DMS 273 (cell line): ENCODE results near the gene MRE11.
A peak's percentile ranks its signal among the peaks of the same experiment; 100 is the strongest.
"Not testable (repeated sequence)": the region's sequence is repeated elsewhere in the genome, so short reads cannot be mapped to it uniquely, and the experiment has no call there.

Experiments
- DNase-seq: peaks from one replicate; lab custom pipeline; 2025; ENCODE audit not compliant: unreplicated experiment; lab: John Stamatoyannopoulos, UW

Gene MRE11

DNA sequence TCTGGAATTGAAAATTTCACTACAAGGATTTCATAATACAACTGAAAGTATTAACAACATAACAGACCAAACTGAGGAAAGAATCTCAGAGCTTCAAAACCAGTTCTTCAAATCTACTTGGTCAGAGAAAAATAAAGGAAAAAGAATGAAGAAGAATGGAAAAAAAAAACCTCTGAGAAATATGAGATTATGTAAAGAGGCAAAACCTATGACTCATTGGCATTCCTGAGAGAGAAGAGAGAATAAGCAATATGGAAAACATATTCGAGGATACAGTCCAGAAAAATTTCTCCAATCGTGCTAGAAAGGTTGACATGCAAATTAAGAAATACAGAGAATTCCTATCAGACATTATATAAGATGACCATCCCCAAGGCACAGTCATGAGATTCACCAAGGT, 69.0 kb downstream of the MRE11 start:
- no peak for DNase-seq

DNA sequence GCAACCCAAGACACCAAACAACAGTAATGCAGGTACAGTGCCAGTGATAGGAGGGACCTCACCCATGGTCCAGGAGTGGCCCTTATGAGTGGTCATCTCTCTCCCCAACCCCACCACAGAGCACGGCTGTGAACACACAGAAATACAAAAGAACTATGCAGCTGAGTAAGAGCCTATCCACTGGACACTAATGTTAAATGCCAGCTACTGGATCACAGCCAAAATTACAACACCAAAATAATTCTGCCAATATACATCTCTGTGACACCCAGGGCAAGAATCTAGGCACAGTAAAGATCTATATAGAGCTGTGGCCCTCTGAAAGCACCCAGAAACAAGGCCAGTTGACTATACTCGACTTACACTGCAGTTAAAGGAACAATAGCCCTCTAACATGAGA, 69.6 kb downstream of the MRE11 start:
- no peak for DNase-seq

DNA sequence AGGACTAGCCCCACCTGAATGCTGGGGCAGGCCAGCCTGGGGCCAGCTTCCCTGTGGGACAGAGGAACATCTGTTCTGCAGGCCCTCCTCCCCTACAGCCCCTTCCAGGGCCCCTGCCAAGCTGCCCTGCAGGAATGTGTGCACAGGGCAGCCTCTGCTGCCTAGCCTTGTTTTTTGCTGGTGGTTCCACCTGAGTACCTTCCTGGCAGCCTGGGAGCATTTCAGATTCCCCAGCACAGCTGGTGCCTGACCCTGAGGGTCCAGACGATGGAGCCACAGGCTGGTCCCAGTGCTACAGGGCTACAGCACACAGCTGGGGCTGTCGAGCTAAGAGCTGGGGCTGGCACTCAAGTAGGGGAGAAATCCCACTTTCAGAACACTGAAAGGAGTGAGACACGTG, 70.1 kb downstream of the MRE11 start:
- peak; percentile 11 for DNase-seq

GRCh38 chr11:94418123-94418765, 75.4 kb downstream of the MRE11 start:
- no peak for DNase-seq

- DNase-seq = peak; percentile 29
Measured at GRCh38 chr11:94417386-94417987, 76.2 kb downstream of the MRE11 start.

DNA sequence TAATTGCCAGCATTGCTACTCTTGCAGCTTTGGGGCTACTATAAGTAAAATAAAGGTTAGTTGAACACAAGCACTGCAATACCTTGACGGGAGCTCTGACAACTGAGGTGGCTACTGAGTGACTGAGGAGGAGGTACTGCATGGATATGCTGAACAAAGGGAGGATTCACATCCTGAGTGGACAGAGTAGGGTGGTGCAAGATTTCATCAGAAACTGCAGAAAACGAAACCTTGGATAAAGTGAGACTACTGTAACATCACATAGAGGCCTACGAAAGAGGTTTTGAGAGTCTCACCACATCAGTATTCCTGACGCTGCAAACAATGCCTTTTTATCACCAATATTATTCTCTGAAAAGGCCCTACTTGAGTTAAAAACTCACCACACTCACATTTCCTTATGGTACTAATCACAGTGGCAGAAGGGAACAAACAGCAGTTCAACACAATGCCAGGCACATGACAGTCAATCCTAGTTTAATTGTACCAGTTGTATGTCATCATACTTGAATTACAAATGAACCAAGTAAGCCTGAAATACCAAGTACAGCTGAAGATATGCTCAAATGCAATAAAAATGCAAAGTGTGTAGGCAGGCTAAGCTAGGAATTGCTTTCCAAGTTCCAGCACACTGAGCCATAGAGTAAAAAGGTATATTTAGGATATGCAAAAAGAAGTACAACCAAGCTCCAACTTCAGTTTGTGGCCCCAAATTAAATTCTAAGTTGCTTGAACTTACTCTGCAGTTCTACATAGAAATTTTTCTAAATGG, 88.4 kb downstream of the MRE11 start:
- no peak for DNase-seq

GRCh38 chr11:94402355-94402754, 91.3 kb downstream of the MRE11 start:
- no peak for DNase-seq

DNA sequence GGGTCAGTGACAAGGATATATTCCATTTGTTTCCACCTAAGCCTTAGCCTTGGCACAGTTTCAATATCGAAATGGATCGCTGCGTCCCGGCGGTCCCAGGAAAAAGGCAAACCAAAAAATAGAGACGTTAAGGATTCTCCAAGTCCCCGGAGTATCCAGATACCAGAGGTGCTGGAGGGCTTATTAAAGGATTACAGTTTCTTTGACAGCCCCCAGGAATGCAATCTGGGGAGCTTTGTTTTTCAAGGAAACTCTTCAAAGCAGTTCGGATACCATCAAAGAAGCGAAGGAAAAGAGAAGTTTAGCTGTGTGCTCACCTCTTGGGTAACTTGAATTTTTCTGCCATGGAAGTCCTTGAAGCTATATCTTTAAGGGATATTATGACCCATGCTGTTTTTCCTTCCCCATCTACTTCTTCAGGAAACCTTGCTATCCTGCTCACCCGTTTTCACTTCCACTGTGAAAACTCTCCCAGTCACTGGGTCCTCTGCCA, 91.8 kb downstream of the MRE11 start:
- no peak for DNase-seq

DNA sequence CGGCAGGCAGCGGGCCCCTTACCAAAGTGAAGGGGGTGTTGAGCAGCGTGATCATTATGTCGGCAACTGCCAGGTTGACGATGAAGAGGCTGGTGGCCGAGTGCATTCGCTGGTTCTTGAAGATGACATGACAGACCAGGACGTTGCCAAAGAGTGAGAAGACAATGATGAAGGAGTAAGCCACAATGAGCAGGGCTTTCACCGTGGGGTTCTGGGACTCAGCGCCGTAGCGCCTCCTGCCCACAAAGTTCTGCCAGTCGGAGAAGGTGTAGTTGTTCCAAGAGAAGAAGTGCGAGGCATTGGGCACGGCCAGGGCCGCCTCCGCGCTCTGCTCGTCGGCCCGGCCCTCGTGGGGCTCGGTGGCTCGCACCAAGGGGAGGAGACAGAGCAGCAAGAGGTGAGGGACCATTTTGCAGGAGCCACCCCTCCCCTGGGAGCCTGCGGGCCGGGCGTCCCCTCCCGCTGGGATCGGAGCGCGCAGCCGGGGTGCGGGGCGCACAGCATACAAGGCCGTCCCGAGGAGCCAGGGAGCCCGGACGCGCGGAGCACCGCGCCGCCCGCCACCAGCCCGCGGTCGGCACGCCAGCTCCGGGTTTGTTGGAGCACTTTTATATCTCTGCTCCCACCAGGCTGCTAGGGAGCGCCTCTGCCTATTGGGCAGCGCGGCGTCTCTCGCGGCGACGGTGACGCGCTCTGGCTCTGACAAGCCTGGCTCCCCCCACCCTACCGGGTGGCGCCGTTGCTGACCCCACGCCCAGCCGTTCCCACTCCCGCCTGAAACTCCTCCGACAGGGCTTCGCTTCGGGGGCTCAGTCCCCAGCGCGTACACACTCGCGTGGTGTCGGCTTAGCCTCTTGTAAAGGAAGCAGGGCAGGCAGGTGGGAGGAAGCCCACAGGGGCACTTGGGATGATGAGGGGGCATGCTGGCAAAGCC, 92.5 kb downstream of the MRE11 start, which contains the start of gene GPR83:
Gene GPR83, minus strand, starts transcription at position 581 of the 934 bp plus-strand sequence. Its CDS starts 172 bp downstream, at position 409.
- DNase-seq = peak; percentile 58

DNA sequence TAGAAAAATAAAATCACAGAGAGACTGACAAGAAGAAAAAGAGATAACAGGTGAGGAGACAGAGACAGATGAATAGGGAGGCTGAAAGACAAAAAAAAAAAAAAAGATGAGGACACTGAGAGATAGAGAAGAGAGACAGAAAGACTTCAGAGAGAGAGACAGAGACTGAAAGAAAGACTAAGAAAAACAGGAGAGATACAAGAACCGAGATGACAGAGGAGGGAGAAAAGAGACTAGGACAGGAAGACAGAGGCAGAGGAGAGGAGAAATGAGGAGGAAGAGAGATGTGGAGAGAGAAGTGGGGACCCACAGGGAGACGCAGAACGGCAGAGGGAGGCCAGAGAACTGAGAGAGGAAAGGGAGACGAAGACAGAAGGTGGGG, 93.2 kb downstream of the MRE11 start:
- no peak for DNase-seq

DNA sequence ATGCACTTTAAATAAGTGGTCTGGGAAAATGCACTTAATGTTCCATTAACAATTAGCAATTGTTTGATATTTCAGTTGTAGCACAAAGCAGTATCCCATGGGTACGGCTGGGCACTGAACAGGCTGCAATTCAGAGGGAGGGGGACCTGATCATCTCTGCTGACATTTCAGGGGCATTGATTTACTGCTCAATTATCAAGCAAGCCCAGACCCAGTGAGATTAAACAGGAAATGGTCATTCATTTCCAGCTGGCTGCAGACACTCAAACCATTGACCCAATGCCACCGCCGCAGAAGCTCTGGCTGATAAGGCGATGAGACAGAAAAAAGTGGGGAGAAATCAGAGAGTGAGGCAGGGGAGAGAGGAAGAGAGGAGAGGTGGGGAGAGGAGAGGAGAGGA, 93.6 kb downstream of the MRE11 start:
- no peak for DNase-seq

DNA sequence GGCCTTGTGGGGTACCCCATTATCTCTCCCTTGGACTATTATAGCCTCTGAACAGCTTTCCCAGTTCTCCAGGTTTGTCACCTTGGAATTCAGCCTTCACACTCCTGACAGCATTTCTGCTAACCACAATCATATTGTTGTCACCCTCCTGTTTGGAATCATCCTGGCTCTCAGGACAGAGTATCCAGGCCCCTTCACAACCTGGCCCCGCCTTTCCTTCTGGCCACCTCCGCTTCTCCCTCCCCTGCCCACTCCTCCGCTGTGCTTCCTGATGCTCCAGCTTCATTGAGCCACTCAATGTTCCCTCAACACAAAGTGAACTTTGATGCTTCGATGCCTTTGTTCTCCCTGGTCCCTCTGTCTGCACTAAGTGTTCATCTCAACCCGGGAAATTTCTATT, 95.5 kb downstream of the MRE11 start:
- no peak for DNase-seq

DNA sequence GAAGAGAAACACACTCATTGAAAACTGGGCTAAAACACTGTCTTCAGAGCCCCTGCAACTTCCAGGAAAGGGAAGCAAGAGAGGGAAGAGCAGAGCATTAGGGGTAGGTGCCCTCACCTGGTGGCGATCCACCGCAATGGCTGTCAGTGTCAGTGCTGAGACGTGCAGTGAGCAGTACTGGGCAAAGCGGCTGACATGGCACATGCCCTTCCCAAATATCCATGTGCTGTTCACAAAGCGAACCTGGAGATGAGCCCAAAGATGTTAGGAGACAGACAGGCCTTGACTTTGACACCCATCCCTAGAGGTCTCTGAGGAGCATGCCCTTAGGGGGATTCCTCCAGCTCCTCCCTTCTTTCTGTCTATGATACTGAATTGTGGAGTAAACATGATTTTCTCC, 97.4 kb downstream of the MRE11 start:
- DNase-seq = no peak

GRCh38 chr11:94391937-94392336, 101.7 kb downstream of the MRE11 start:
- not testable (repeated sequence) for DNase-seq

GRCh38 chr11:94379613-94380012, 114.0 kb downstream of the MRE11 start:
- DNase-seq = peak; percentile 61

GRCh38 chr11:94376841-94377240, 116.8 kb downstream of the MRE11 start:
- peak; percentile 69 for DNase-seq

GRCh38 chr11:94370576-94370975, 123.1 kb downstream of the MRE11 start:
- not testable (repeated sequence) for DNase-seq
